Stomach (tissue), 4 donors: Measurements from ENCODE around the gene SH3GLB1.

ENCODE experiments used
- CTCF ChIP-seq, 7 experiments: fragments of 450-650 bp in 4 of 7; fragments of 200-600 bp in 3 of 7; sonication (generic) in 3 of 7; IDR thresholded peaks; one replicate each; pipeline ENCODE4 v1.5.1; 2016 to 2019; ENCODE audit warnings: antibody characterized with exemption in 7 of 7, control low read depth in 2 of 7, mild to moderate bottlenecking in 1 of 7
- POLR2A ChIP-seq, 4 donors: fragments of 450-650 bp; IDR thresholded peaks; one replicate each; pipeline ENCODE4 v1.6.1; 2016; ENCODE audit warnings: antibody characterized with exemption in 4 of 4, control low read depth in 2 of 4, mild to moderate bottlenecking in 1 of 4, moderate library complexity in 1 of 4
- POLR2AphosphoS5 ChIP-seq, 3 donors: sonication (generic); formaldehyde crosslinking; IDR thresholded peaks; one replicate each; pipeline ENCODE4 v1.6.1; 2016; ENCODE audit warnings: antibody characterized with exemption in 3 of 3

GRCh38 chr1:86779308-86780191, 75.2 kb downstream of the SH3GLB1 start:
- TF ChIP-seq POLR2AphosphoS5 (IDR thresholded peaks at IDR 0.05) (no peak), CTCF (IDR thresholded peaks at IDR 0.05) (no peak), POLR2A (IDR thresholded peaks at IDR 0.05) (no peak)
